ENCODE data around the gene DUOXA2.

DUOXA2 gene

DNA sequence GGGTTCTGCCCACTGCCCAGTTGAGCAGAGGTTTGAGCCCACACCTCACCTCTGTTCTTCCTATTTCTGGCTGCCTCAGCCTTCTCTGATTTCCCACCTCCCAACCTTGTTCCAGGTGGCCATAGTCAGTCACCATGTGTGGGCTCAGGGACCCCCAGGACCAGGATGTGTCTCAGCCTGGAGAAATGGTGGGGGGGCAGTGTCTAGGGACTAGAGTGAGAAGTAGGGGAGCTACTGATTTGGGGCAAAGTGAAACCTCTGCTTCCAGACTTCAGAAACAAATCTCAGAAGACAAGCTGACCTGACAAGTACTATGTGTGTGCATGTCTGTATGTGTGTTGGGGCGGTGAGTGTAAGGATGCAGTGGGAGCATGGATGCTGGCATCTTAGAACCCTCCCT, 50.8 kb downstream of the DUOXA2 start:
- H3K4me3 ChIP-seq (replicated peaks in 1 of 2; ENCODE audit: low read depth in 2 of 2, low read length in 2 of 2): no peak overlapping the region
- TF ChIP-seq, protein P1, sequence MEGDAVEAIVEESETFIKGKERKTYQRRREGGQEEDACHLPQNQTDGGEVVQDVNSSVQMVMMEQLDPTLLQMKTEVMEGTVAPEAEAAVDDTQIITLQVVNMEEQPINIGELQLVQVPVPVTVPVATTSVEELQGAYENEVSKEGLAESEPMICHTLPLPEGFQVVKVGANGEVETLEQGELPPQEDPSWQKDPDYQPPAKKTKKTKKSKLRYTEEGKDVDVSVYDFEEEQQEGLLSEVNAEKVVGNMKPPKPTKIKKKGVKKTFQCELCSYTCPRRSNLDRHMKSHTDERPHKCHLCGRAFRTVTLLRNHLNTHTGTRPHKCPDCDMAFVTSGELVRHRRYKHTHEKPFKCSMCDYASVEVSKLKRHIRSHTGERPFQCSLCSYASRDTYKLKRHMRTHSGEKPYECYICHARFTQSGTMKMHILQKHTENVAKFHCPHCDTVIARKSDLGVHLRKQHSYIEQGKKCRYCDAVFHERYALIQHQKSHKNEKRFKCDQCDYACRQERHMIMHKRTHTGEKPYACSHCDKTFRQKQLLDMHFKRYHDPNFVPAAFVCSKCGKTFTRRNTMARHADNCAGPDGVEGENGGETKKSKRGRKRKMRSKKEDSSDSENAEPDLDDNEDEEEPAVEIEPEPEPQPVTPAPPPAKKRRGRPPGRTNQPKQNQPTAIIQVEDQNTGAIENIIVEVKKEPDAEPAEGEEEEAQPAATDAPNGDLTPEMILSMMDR (IDR thresholded peaks at IDR 0.05; ENCODE audit: low read depth, low read length): no peak
- no peak for DNase-seq (ENCODE audit: low read depth in 2 of 2)

DNA sequence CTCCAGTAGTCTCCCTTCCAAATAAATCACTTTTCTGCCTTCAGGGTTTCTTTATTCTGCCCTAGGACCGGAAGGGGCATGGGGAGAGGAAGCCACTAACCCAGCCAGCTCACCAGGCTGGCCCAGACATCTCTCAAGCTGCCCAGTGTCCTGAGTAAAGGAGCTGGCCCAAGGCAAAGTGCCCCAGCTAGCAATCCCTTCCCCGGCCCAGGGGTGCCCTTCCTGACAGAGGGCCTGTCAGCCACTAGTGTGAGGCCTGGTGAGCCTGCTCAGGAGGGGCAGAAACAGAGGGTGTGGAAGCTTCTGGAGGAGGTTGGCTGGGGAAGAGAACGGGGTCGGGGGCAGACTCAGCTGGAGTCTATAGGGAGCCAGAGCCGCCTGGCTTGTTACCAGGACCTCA, 51.4 kb downstream of the DUOXA2 start:
- no peak overlapping the region for H3K4me3 ChIP-seq (replicated peaks in 1 of 2; ENCODE audit: low read depth in 2 of 2, low read length in 2 of 2)
- TF ChIP-seq, protein P1 (IDR thresholded peaks at IDR 0.05; ENCODE audit: low read depth, low read length): no peak
- no peak for DNase-seq (ENCODE audit: low read depth in 2 of 2)

DNA sequence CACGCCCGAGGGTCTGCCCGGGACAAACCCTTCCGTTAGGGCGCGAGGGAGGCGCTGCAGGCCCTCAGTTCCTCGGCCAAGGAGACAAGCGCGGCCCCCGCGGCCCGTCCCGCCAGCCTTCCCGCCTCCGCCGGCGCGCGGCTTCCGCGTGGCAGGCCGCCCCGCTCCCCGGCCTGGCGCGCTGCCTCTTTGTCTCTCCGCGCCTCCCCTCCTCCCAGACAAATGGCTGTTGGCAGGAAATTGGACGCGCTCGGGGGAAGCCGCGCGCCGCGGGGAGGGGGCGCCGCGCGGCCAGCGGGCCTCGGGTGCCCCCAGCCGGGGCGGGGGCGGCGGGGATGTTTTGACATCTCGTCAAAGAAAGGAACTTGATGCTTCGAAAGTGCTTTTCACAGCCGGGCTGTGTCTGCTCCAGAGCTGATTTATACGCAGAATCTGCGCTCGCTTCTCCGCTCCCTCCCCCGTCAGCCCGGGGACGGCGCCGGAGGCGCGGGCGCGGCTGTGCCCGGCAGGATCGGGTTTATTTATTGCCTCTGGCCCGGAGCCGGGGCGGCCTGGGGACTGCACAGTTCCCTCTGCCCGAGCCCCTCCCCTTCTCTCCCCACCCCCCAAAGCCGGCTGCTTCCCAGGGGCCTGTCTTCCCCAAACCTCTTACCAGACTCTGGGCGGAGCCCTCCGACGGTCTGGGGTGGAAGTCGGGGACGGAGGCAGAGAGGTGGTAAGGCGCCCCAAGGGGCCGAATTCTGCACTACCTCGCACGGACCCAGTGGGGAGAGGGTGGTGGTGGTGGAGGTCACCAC, 52.9 kb downstream of the DUOXA2 start:
- TF ChIP-seq, protein P1 (IDR thresholded peaks at IDR 0.05; ENCODE audit: low read depth, low read length): peak; percentile 74

DNA sequence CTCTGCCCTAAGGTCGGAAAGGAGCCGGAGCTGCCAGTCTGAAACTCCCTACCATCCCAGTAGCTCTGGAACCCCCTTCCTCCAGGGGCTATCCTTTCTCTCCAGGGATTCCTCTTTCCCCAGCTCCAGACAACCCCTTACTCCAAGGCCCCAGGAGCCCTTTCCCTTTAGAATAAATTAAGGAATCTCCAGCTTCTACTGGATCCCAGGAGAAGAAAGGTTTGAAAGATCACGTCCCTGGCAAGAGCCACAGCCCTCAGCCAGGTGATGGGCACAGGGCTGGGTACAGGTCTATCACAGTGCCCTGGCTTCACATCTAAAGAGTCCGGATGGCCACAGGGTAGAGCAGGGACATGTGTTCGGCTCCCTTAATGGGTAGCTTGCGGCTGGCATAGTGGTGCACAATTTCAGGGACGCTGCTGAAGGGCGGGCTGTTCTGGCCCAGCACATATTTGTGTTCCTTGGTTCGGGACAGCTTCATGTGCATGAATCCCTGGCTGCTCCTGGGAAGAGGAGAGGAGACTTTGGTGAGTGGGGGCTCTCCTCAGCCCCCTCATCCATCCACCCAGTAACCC, 53.6 kb downstream of the DUOXA2 start:
- DNase-seq (ENCODE audit: low read depth in 2 of 2): no peak
- TF ChIP-seq, protein P1 (IDR thresholded peaks at IDR 0.05; ENCODE audit: low read depth, low read length): no peak
- H3K4me3 ChIP-seq (replicated peaks in 1 of 2; ENCODE audit: low read depth in 2 of 2, low read length in 2 of 2): peak overlapping the region; percentile 55 to 62

More for the DNA sequence above, 52.9 kb downstream of the DUOXA2 start:
- peak overlapping the region; percentile 55 to 62 for H3K4me3 ChIP-seq (replicated peaks in 1 of 2; ENCODE audit: low read depth in 2 of 2, low read length in 2 of 2)
- DNase-seq (ENCODE audit: low read depth in 2 of 2): peak; percentile 83 to 87

Measured in cardiac fibroblast (primary cell).